HT1080 (cell line): Measurements from ENCODE around the gene MRM2. TPM values are rescaled to one million over a fixed set of nuclear protein-coding genes. Genes with fewer than 3 reads are reported as not detected.

Experiments
- DNase-seq: peaks from one replicate; pipeline ENCODE4 v3.0.0-alpha.2; 2015; ENCODE audit warnings: low read depth
- total RNA-seq: library from RNA; depleted of rRNA; stranded (reverse); fragments of >200 nt; shearing (Covaris generic); gene quantifications from 2 replicates; pipeline ENCODE4 v1.2.3, GENCODE V29; 2014

MRM2 gene
- total RNA-seq, 1 experiment from 2014 or later: 73.2 TPM

GRCh38 chr7:2224491-2224928, 17.5 kb downstream of the MRM2 start:
- no peak for DNase-seq

GRCh38 chr7:2223321-2223720, 18.7 kb downstream of the MRM2 start:
- no peak for DNase-seq

- DNase-seq: no peak
These were observed 19.5 kb downstream of the MRM2 start for GRCh38 chr7:2222516-2222915.

GRCh38 chr7:2220954-2221353, 21.1 kb downstream of the MRM2 start:
- DNase-seq: no peak

GRCh38 chr7:2220506-2220905, 21.5 kb downstream of the MRM2 start:
- DNase-seq: no peak

GRCh38 chr7:2220030-2220429, 22.0 kb downstream of the MRM2 start:
- no peak for DNase-seq

- DNase-seq: no peak
These were observed 22.4 kb downstream of the MRM2 start for GRCh38 chr7:2219606-2220005.

GRCh38 chr7:2219136-2219535, 22.9 kb downstream of the MRM2 start:
- DNase-seq: no peak

- DNase-seq: no peak
These were observed 23.6 kb downstream of the MRM2 start for GRCh38 chr7:2218444-2218785.

- DNase-seq: no peak
These were observed 24.1 kb downstream of the MRM2 start for GRCh38 chr7:2217716-2218443.

GRCh38 chr7:2217206-2217605, 24.8 kb downstream of the MRM2 start:
- DNase-seq: no peak

- DNase-seq: no peak
These were observed 26.2 kb downstream of the MRM2 start for GRCh38 chr7:2215851-2216250.

- no peak for DNase-seq
These were observed 27.4 kb downstream of the MRM2 start for GRCh38 chr7:2214636-2215035.

- no peak for DNase-seq
These were observed 28.3 kb downstream of the MRM2 start for GRCh38 chr7:2213551-2214215.

GRCh38 chr7:2212906-2213305, 29.1 kb downstream of the MRM2 start:
- no peak for DNase-seq

- DNase-seq: no peak
These were observed 30.1 kb downstream of the MRM2 start for GRCh38 chr7:2211926-2212325.

GRCh38 chr7:2211259-2211880, 30.6 kb downstream of the MRM2 start:
- DNase-seq: no peak

GRCh38 chr7:2210551-2211258, 31.3 kb downstream of the MRM2 start:
- no peak for DNase-seq

- DNase-seq: no peak
These were observed 32.1 kb downstream of the MRM2 start for GRCh38 chr7:2209961-2210323.

GRCh38 chr7:2209146-2209960, 32.7 kb downstream of the MRM2 start:
- peak; percentile 32 for DNase-seq

GRCh38 chr7:2208712-2209111, 33.3 kb downstream of the MRM2 start:
- no peak for DNase-seq
